OCI-LY7 (cell line): ENCODE results near the gene TGM3. TPM values are rescaled to one million over a fixed set of nuclear protein-coding genes. Genes with fewer than 3 reads are reported as not detected.

ENCODE experiments used
- BruUV-seq: library from RNA; stranded (reverse); fragments of 400-500 nt; replicated peaks from 2 replicates; lab custom pipeline; 2021; lab: Mats Ljungman, UMichigan
- CTCF ChIA-PET: fragments of 300-600 bp; sonication (Branson Sonifier 250); formaldehyde crosslinking; loops from one replicate; lab custom pipeline; 2022; ENCODE audit warnings: antibody characterized with exemption; ENCODE audit not compliant: unreplicated experiment; lab: Charles Lee
- POLR2A ChIA-PET: fragments of 300-600 bp; sonication (Branson Sonifier 250); formaldehyde crosslinking; loops from one replicate; lab custom pipeline; 2022; ENCODE audit warnings: antibody characterized with exemption; lab: Charles Lee
- DNase-seq: peaks from one replicate; pipeline ENCODE4 v3.0.0-alpha.2; 2015; ENCODE audit warnings: low spot score
- H2AFZ ChIP-seq: fragments of 200-600 bp; sonication (generic), shearing (Covaris generic); 2 replicates; pipeline ENCODE4 v1.6.1; 2014; ENCODE audit warnings: mild to moderate bottlenecking, antibody characterized with exemption, low read length, moderate library complexity
- H3K27ac ChIP-seq: fragments of 200-600 bp; sonication (generic); 2 replicates; pipeline ENCODE4 v1.5.1; 2014; ENCODE audit warnings: mixed run types, low read depth, mild to moderate bottlenecking, moderate library complexity, low read length, inconsistent platforms; ENCODE audit not compliant: poor library complexity, severe bottlenecking
- H3K36me3 ChIP-seq: fragments of 200-600 bp; sonication (generic); 2 replicates; pipeline ENCODE4 v1.6.1; 2014; ENCODE audit warnings: mild to moderate bottlenecking, antibody characterized with exemption, low read length, moderate library complexity, mixed read lengths; ENCODE audit not compliant: insufficient read depth
- H3K4me1 ChIP-seq: fragments of 200-600 bp; sonication (generic); 2 replicates; pipeline ENCODE4 v1.5.1; 2014; ENCODE audit warnings: mild to moderate bottlenecking, low read length; ENCODE audit not compliant: insufficient read depth, poor library complexity, severe bottlenecking
- H3K4me2 ChIP-seq: fragments of 200-600 bp; sonication (generic); 2 replicates; pipeline ENCODE4 v1.6.1; 2014; ENCODE audit warnings: mild to moderate bottlenecking, low read length
- H3K4me3 ChIP-seq: fragments of 200-600 bp; sonication (generic); 2 replicates; pipeline ENCODE4 v1.5.1; 2014; ENCODE audit warnings: mild to moderate bottlenecking, low read depth, low read length; ENCODE audit not compliant: poor library complexity, severe bottlenecking
- H3K79me2 ChIP-seq: fragments of 200-600 bp; sonication (generic); 2 replicates; pipeline ENCODE4 v1.6.1; 2016; ENCODE audit warnings: low read depth, mild to moderate bottlenecking, low read length, moderate library complexity, mixed read lengths; ENCODE audit not compliant: insufficient read depth
- H3K9me2 ChIP-seq: fragments of 200-600 bp; sonication (generic); 2 replicates; pipeline ENCODE4 v1.6.1; 2016; ENCODE audit warnings: mild to moderate bottlenecking, low read length, mixed read lengths; ENCODE audit not compliant: insufficient read depth
- H3K9me3 ChIP-seq: fragments of 200-600 bp; sonication (generic); 2 replicates; pipeline ENCODE4 v1.6.1; 2014; ENCODE audit warnings: mild to moderate bottlenecking, mixed run types, low read length, mixed read lengths
- H4K20me1 ChIP-seq: fragments of 200-600 bp; sonication (generic); 2 replicates; pipeline ENCODE4 v1.6.1; 2014; ENCODE audit warnings: mild to moderate bottlenecking, antibody characterized with exemption, low read length, moderate library complexity, mixed read lengths; ENCODE audit not compliant: insufficient read depth
- CTCF ChIP-seq: fragments of 200-600 bp; sonication (generic); conservative IDR thresholded peaks from 2 replicates; pipeline ENCODE4 v1.5.1; 2014; ENCODE audit warnings: mild to moderate bottlenecking, antibody characterized with exemption, low read length, moderate library complexity, mixed read lengths
- EZH2phosphoT487 ChIP-seq: fragments of 200-600 bp; sonication (generic); IDR thresholded peaks from 2 replicates; pipeline ENCODE4 v1.6.1; 2018; ENCODE audit warnings: low read depth, borderline replicate concordance, mild to moderate bottlenecking, mixed run types, antibody characterized with exemption, low read length, moderate library complexity, mixed read lengths
- intact Hi-C: fragments of 100-400 bp; cut with micrococcal nuclease; formaldehyde crosslinking; loops from one replicate; pipeline ENCODE4 v1.10.0; 2022; ENCODE audit not compliant: unreplicated experiment
- total RNA-seq, 2 experiments: library from RNA; depleted of rRNA in 1 of 2; stranded (reverse); fragments of >200 nt in 1 of 2; shearing (Covaris generic) in 1 of 2; gene quantifications; 2 replicates each; pipeline ENCODE4 v1.2.3, GENCODE V29; 2014 to 2022

Gene TGM3
- total RNA-seq, 2 experiments from 2014 or later: not detected

- no peak for DNase-seq
- no peaks in the 10 kb centered on the region for H3K9me3 ChIP-seq
- intact Hi-C loops: no loop called here
- no TSS peak for BruUV-seq
- no peaks in the 10 kb centered on the region for H3K9me2 ChIP-seq
- no peaks in the 10 kb centered on the region for H3K79me2 ChIP-seq
- ChIA-PET POLR2A (no interaction called here), CTCF (no interaction called here)
- no peak overlapping the region for H3K4me2 ChIP-seq
- H2AFZ ChIP-seq: no peak overlapping the region
- H4K20me1 ChIP-seq: no peaks in the 10 kb centered on the region
- H3K4me1 ChIP-seq: no peaks in the 10 kb centered on the region
- TF ChIP-seq EZH2phosphoT487 (no peak), CTCF (no peak)
- no peak overlapping the region for H3K4me3 ChIP-seq
- H3K36me3 ChIP-seq: no peaks in the 10 kb centered on the region
- no peak overlapping the region for H3K27ac ChIP-seq
Observed at GRCh38 chr20:2307136-2307535, 11.3 kb downstream of the TGM3 start.

- no peaks in the 10 kb centered on the region for H3K36me3 ChIP-seq
- H3K9me2 ChIP-seq: no peaks in the 10 kb centered on the region
- DNase-seq: no peak
- H2AFZ ChIP-seq: no peak overlapping the region
- H3K4me1 ChIP-seq: no peaks in the 10 kb centered on the region
- POLR2A ChIA-PET: no interaction called here
- no peak overlapping the region for H3K27ac ChIP-seq
- H3K9me3 ChIP-seq: no peaks in the 10 kb centered on the region
- H4K20me1 ChIP-seq: no peaks in the 10 kb centered on the region
- intact Hi-C loops: no loop called here
- no TSS peak for BruUV-seq
- CTCF ChIA-PET: no interaction called here
- no peak overlapping the region for H3K4me3 ChIP-seq
- H3K79me2 ChIP-seq: no peaks in the 10 kb centered on the region
- TF ChIP-seq EZH2phosphoT487: no peak
- no peak overlapping the region for H3K4me2 ChIP-seq
Observed at GRCh38 chr20:2311329-2311728, 15.5 kb downstream of the TGM3 start.

- no TSS peak for BruUV-seq
- no peak for DNase-seq
- TF ChIP-seq EZH2phosphoT487 (no peak), CTCF (no peak)
- no peaks in the 10 kb centered on the region for H3K9me2 ChIP-seq
- H3K9me3 ChIP-seq: no peaks in the 10 kb centered on the region
- POLR2A ChIA-PET: no interaction called here
- H3K4me1 ChIP-seq: no peaks in the 10 kb centered on the region
- H3K4me3 ChIP-seq: no peak overlapping the region
- H3K36me3 ChIP-seq: no peaks in the 10 kb centered on the region
- H2AFZ ChIP-seq: no peak overlapping the region
- H3K79me2 ChIP-seq: no peaks in the 10 kb centered on the region
- no peak overlapping the region for H3K4me2 ChIP-seq
- no peaks in the 10 kb centered on the region for H4K20me1 ChIP-seq
- CTCF ChIA-PET: no interaction called here
- intact Hi-C loops: no loop called here
- H3K27ac ChIP-seq: no peak overlapping the region
Observed at GRCh38 chr20:2312876-2313275, 17.1 kb downstream of the TGM3 start.
